Measurements from ENCODE around the gene PRKG1.

DNA sequence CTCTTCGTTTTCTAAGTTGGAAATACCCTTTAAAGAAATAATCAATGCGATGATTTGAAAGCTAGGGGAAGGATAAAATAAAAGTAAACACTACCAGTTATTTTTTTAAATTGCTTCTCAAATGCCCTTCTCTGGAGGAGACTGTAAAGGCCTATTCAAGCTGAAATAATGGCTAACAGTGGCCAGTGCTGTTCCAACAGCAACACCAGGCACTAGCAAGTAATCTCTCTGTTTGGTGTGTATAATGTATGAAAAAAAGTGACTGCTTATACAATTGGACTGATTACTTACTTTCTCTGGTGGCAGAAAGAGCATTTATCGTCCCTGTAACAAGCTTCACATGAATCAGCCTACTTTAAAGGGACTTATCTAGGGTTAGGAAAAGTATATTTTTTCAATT is 522.4 kb downstream of the PRKG1 start:
- TF ChIP-seq, protein P1, sequence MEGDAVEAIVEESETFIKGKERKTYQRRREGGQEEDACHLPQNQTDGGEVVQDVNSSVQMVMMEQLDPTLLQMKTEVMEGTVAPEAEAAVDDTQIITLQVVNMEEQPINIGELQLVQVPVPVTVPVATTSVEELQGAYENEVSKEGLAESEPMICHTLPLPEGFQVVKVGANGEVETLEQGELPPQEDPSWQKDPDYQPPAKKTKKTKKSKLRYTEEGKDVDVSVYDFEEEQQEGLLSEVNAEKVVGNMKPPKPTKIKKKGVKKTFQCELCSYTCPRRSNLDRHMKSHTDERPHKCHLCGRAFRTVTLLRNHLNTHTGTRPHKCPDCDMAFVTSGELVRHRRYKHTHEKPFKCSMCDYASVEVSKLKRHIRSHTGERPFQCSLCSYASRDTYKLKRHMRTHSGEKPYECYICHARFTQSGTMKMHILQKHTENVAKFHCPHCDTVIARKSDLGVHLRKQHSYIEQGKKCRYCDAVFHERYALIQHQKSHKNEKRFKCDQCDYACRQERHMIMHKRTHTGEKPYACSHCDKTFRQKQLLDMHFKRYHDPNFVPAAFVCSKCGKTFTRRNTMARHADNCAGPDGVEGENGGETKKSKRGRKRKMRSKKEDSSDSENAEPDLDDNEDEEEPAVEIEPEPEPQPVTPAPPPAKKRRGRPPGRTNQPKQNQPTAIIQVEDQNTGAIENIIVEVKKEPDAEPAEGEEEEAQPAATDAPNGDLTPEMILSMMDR (IDR thresholded peaks at IDR 0.05) = no peak
- no peak for TF ChIP-seq POLR2A (IDR thresholded peaks at IDR 0.05)
